NCI-H226 (cell line): Measurements from ENCODE around the gene PPP2R5C.

Experiments
- DNase-seq: peaks from one replicate; pipeline ENCODE4 v3.0.0-alpha.2; 2015

Gene PPP2R5C

GRCh38 chr14:101873076-101873825 lies 111.7 kb downstream of the PPP2R5C start:
- no peak for DNase-seq

GRCh38 chr14:101873991-101874390 lies 112.5 kb downstream of the PPP2R5C start:
- no peak for DNase-seq

DNA sequence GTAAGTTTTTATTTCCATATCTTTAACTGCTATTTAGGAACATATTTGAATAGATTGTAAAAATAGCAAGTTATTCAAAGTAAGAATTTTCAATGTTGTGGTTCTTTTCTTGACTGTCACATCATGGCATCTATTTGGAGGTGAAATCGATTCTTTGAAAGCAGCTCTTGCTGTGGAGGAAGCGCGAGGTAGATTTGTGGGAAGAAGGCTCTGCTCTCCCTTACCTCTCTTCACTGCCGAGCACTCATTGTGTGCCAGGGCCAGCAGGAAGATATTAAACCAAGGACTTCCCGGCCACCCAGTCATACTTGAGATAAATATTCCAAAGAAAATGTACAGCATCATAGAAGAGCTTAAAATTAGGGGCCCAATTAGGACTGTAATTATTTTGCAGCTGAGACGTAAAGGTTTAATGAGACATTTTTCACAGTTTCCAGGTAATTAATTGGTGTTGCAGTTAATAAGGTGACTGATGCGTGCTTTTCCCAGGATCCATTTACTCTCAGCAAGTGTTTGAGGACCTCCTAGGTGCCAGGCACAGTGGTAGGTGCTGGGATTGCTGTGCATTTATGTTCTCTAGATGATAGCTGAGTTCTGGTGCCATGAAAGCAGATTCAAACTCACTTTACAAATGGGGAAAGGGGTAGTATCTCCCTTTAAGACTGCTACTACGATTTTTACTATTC lies 113.7 kb downstream of the PPP2R5C start:
- DNase-seq: no peak

GRCh38 chr14:101875727-101876554 lies 114.4 kb downstream of the PPP2R5C start:
- no peak for DNase-seq

GRCh38 chr14:101876555-101876938 lies 115.0 kb downstream of the PPP2R5C start:
- no peak for DNase-seq

DNA sequence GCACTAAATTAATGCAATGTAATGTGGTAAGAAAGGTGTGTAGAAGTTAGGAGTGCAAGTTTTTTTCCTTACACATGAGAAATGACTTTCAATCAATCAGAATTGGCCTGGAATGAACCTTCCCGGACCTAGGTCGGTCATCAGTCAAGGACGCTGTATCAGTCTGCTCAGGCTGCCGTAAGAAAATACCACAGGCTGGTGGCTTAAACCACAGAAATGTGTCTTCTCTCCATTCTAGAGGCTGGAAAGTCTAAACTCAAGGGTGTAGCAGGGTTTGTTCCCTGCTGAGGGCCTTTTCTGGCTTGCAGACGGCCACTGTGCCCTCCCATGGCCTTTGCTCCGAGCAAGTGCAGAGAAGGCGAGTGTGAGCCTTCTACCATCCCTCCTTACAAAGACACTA lies 116.3 kb downstream of the PPP2R5C start:
- DNase-seq: no peak

- DNase-seq: no peak
Measured at GRCh38 chr14:101878211-101878821, 116.8 kb downstream of the PPP2R5C start.

DNA sequence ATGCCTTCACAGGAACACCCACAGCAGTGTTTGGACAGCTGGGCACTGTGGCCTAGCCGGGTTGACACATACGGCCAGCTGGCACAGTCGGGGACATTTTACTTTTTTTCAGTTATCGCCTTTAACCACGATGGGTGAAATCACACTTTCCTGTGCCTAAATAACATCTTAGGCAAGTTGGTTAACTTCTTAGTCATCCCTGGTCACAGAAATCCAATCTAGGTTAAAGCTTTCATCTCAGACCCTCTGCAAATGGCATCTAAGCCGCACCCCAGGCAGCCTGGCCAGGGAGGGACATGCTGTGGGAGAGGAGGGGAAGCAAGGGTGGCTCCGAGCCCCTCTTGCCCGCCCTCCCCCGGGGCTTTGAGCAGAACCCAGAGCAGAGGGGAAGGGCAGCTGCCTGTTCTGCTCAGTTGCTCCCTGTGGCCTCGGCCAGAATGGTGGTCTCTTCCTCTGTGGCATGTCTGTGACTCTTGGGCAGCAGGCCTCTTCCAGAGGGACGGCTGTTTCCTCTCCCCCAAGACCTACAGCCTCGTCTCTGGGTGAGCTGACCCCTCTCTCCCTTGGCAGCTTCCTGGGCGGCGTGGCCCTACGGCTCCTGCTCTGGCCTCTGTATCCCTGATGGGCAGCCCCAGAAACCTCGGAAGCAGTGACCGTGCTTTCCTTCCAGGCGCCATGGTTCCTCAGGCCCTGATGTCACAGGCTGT lies 117.5 kb downstream of the PPP2R5C start:
- no peak for DNase-seq

DNA sequence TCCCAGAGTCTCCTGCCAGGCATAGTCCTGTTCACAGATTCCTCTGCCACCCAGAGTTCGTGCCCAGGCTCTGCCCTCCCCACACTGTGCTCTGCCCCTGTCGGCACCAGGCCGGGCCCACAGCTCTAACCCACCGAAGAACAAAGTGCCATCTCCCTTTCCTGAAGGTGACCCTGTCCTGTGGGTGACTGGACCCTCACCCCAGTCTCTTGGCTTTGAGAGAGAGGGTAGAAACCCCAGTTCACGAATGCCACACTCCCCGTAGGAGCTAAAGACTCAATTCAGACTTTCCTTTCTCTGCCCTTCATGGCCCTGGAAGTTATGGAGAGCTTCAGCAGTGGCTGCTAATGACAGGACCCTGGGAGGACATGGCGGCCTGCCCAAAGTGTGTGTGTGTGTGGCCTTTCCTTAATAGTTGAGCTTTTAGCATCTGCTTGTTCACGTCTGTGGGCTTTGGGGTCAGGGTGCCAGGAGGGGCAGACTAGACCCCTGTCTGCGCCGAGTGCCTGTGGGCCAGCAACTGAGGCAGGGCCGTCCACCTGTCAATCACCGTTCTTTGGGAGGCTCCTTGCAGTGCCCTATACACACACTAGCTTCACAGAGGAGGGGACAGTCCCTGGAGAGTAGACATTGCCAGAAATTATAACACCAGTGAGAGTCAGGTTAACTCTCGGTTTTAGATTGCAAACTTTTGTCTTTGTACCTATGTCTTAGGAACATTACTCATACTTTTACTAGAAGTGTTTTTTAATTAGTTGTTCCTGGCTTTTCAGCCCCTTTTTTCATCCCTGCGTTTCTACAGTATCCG lies 118.2 kb downstream of the PPP2R5C start:
- no peak for DNase-seq

DNA sequence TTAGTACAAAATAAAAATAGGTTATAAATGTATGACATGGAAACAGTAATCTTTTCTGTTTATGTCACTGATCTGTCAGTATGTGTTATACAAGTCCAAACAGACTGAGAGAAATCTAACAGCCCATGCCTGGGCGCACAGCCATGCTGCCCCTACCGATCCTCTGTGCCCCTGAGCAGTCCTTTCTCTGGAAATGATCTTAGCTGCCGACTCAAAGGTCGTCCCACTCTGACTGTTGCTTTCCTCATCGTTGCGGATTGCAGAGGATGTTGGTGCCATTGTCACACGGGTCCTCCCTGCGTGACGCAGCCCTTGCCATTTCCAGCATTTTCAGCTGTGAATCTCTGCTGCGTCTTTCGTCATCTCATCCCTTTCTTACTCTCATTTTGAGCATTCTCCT lies 119.9 kb downstream of the PPP2R5C start:
- DNase-seq: no peak

- DNase-seq: no peak
Measured at GRCh38 chr14:101882141-101882935, 120.8 kb downstream of the PPP2R5C start.

DNA sequence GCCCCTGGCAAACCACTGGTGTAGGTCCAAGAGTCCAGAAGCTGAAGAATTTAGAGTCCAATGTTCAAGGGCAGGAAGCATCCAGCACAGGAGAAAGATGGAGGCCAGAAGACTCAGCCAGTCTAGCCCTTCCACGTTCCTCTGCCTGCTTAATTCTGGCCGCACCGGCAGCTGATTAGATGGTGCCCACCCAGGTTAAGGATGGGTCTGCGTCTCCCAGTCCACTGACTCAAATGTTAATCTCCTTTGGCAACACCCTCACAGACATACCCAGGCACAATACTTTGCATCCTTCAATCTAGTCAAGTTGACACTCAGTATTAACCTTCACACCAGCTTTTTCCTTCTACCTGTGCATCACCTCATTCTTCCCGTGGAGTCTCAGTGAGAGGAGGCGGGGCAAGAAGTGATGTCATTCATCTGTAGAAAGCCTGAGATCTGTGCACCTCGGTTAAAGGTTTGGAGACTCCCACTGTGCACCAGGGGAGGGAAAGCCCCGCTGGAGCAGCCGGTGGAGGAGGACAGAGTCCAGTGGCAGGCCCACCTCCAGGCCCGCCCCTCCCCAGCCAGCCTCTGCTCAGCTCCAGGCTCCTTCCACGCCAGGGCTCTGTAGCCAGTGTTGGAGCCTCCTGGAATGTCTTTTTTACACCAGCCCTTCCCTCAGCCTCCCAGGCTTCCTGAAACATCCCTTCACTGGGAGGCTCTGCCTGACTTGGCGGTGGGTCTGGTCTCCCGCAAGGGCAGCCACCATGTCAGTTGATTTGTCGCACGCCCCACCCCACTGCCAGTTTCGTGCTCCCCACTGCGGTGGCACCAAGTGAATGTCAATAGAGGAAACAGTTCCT lies 122.8 kb downstream of the PPP2R5C start:
- DNase-seq: no peak

GRCh38 chr14:101884934-101885576 lies 123.5 kb downstream of the PPP2R5C start:
- no peak for DNase-seq

- DNase-seq: no peak
Measured at GRCh38 chr14:101887219-101887618, 125.7 kb downstream of the PPP2R5C start.

GRCh38 chr14:101888182-101888581 lies 126.7 kb downstream of the PPP2R5C start:
- no peak for DNase-seq

DNA sequence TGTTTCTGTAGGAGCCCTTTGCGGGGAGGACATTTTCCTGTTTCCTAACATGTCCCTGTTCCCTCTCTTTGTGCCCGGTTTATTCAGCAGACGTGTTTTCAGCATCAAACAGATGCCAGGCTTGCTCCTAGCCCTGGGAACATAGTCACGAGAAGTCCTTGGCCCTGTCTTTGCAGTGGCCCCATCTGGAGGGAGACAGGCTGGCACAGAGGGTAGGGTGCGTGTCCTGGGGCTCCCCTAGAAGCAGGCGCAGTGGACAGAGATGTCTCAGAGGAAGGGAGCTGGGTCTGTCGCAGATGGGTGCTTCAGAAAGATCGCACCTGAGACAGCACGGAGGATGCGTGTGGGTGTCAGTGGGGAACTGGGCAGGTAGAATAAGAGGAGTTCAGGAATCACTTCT lies 127.9 kb downstream of the PPP2R5C start:
- no peak for DNase-seq

DNA sequence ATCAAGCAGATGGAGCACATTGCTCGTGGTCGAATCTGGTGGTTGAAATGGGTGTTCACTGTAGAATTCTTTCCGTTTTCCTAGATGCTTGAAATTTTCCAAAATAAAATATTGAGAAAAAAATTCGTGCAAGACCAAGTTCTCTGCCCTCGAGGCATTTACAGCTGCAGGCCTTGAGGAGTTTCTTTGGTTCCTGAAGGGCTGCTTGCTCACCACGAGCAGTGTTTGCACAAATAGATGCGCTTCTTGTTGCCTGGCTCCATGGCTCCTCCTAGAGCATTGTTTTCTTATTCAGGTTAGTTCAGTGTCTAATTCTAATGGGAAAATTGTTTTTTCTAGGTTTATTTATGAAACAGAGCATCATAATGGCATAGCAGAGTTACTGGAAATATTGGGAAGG lies 128.4 kb downstream of the PPP2R5C start:
- DNase-seq: no peak

DNA sequence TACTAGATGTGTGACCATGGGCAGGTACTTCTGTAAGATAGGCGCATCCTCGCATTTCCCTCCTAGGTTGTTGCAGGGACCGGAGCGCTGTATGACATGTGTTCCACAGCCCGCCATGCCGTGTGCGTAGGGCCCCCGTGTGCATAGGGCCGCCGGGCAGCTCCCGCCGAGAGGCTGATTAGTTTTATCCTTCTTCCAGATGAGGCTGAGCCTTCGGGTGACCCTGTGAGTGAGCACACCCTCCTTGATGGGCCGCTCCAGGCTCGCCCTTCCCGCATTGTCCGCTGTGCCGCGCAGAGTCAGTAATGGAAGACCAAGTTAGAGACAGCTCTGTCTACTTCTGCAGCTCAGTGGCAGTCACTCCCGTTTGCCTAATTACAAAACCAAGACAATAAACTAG lies 130.0 kb downstream of the PPP2R5C start:
- no peak for DNase-seq

GRCh38 chr14:101893759-101894158 lies 132.2 kb downstream of the PPP2R5C start:
- DNase-seq: no peak
